IMR-90 (cell line): Measurements from ENCODE around the gene BHLHA15. TPM values are rescaled to one million over a fixed set of nuclear protein-coding genes. Genes with fewer than 3 reads are reported as not detected.

Experiments used
- ATAC-seq: fragments of 200-7000 bp; cut with Tn5 transposase; 2 replicates; pipeline ENCODE4 v1.9.1; 2020; ENCODE audit warnings: low read depth, mild to moderate bottlenecking, moderate library complexity
- BruUV-seq: library from RNA; stranded (reverse); fragments of 400-500 nt; replicated peaks from 2 replicates; lab custom pipeline; 2021; lab: Mats Ljungman, UMichigan
- CTCF ChIA-PET: fragments of 300-600 bp; formaldehyde crosslinking; extraction: SDS; loops from one replicate; lab custom pipeline; 2021; ENCODE audit warnings: antibody characterized with exemption; lab: Yijun Ruan, JAX
- POLR2A ChIA-PET: fragments of 300-600 bp; sonication (Branson Sonifier 250); formaldehyde crosslinking; loops from one replicate; lab custom pipeline; 2022; ENCODE audit warnings: antibody characterized with exemption; ENCODE audit not compliant: unreplicated experiment; lab: Charles Lee
- DNase-seq: peaks from one replicate; pipeline ENCODE4 v3.0.0; 2013
- H2AFZ ChIP-seq: replicated peaks from 2 replicates; pipeline ENCODE3; 2013; ENCODE audit warnings: low read length, mild to moderate bottlenecking; ENCODE audit not compliant: poor library complexity
- H2AK5ac ChIP-seq: 2 replicates; pipeline ENCODE4 v1.6.1; 2013; ENCODE audit warnings: low read depth, low read length, inconsistent platforms
- H2AK9ac ChIP-seq: replicated peaks from 2 replicates; pipeline ENCODE3; 2013; ENCODE audit warnings: mild to moderate bottlenecking, low read depth, low read length, moderate library complexity; ENCODE audit not compliant: poor library complexity
- H2BK120ac ChIP-seq: 2 replicates; pipeline ENCODE4 v1.6.1; 2013; ENCODE audit warnings: low read depth, low read length, inconsistent platforms
- H2BK15ac ChIP-seq: 3 replicates; pipeline ENCODE4 v1.6.1; 2013; ENCODE audit warnings: low read depth, low read length, inconsistent platforms
- H2BK20ac ChIP-seq: 2 replicates; pipeline ENCODE4 v1.6.1; 2013; ENCODE audit warnings: low read depth, mild to moderate bottlenecking, inconsistent platforms, low read length, moderate library complexity
- H2BK5ac ChIP-seq: 2 replicates; pipeline ENCODE4 v1.6.1; 2013; ENCODE audit warnings: mild to moderate bottlenecking, low read depth, low read length, inconsistent platforms; ENCODE audit not compliant: poor library complexity, severe bottlenecking
- H3K14ac ChIP-seq: replicated peaks from 2 replicates; pipeline ENCODE4 v1.6.1; 2013; ENCODE audit warnings: low read depth, low read length, inconsistent platforms
- H3K18ac ChIP-seq: 2 replicates; pipeline ENCODE4 v1.6.1; 2013; ENCODE audit warnings: low read depth, low read length, control low read depth
- H3K23ac ChIP-seq: 2 replicates; pipeline ENCODE4 v1.6.1; 2013; ENCODE audit warnings: low read depth, low read length, inconsistent platforms
- H3K27ac ChIP-seq: 2 replicates; pipeline ENCODE4 v1.5.1; 2013; ENCODE audit warnings: mild to moderate bottlenecking, control low read depth, low read length; ENCODE audit not compliant: insufficient read depth
- H3K27me3 ChIP-seq: 2 replicates; pipeline ENCODE4 v1.6.1; 2013; ENCODE audit warnings: low read length; ENCODE audit not compliant: control insufficient read depth, insufficient read depth
- H3K36me3 ChIP-seq: 2 replicates; pipeline ENCODE4 v1.6.1; 2013; ENCODE audit warnings: low read length, mixed read lengths; ENCODE audit not compliant: control insufficient read depth, insufficient read depth
- H3K4ac ChIP-seq: 2 replicates; pipeline ENCODE4 v1.6.1; 2013; ENCODE audit warnings: low read depth, low read length, inconsistent platforms
- H3K4me1 ChIP-seq: 2 replicates; pipeline ENCODE4 v1.6.1; 2013; ENCODE audit warnings: low read length, mixed read lengths; ENCODE audit not compliant: control insufficient read depth, insufficient read depth
- H3K4me2 ChIP-seq: 2 replicates; pipeline ENCODE4 v1.6.1; 2013; ENCODE audit warnings: low read depth, mild to moderate bottlenecking, control low read depth, low read length, moderate library complexity
- H3K4me3 ChIP-seq: 2 replicates; pipeline ENCODE4 v1.5.1; 2013; ENCODE audit warnings: low read depth, mild to moderate bottlenecking, control low read depth, low read length, moderate library complexity; ENCODE audit not compliant: insufficient read depth
- H3K56ac ChIP-seq: 2 replicates; pipeline ENCODE4 v1.6.1; 2013; ENCODE audit warnings: low read length, inconsistent platforms; ENCODE audit not compliant: insufficient read depth; ENCODE audit errors: extremely low read depth
- H3K79me1 ChIP-seq, 2 experiments: 2 replicates each; pipeline ENCODE4 v1.6.1; 2013; ENCODE audit warnings: low read length in 2 of 2, inconsistent platforms in 1 of 2, low read depth in 1 of 2
- H3K9ac ChIP-seq: 2 replicates; pipeline ENCODE4 v1.6.1; 2013; ENCODE audit warnings: low read depth, low read length, control low read depth
- H3K9me1 ChIP-seq: 2 replicates; pipeline ENCODE4 v1.6.1; 2013; ENCODE audit warnings: low read length, inconsistent platforms; ENCODE audit not compliant: insufficient read depth
- H3K9me3 ChIP-seq: 2 replicates; pipeline ENCODE4 v1.6.1; 2013; ENCODE audit warnings: low read length; ENCODE audit not compliant: control insufficient read depth, insufficient read depth
- H4K20me1 ChIP-seq: 2 replicates; pipeline ENCODE4 v1.6.1; 2013; ENCODE audit warnings: low read length, inconsistent platforms; ENCODE audit not compliant: insufficient read depth
- H4K5ac ChIP-seq: 2 replicates; pipeline ENCODE4 v1.6.1; 2013; ENCODE audit warnings: mild to moderate bottlenecking, low read depth, low read length, control low read depth
- H4K8ac ChIP-seq, 2 experiments: 2 replicates each; pipeline ENCODE4 v1.6.1; 2013; ENCODE audit warnings: low read depth in 2 of 2, low read length in 2 of 2, control low read depth in 1 of 2, inconsistent platforms in 1 of 2
- H4K91ac ChIP-seq: 2 replicates; pipeline ENCODE4 v1.6.1; 2013; ENCODE audit warnings: low read depth, low read length, inconsistent platforms; ENCODE audit not compliant: insufficient read depth
- CEBPB ChIP-seq: IDR thresholded peaks from 2 replicates; pipeline ENCODE4 v1.6.1; 2012; ENCODE audit warnings: low read depth, low read length, improper control_type of control experiment
- NFE2L2 ChIP-seq: fragments of 150-350 bp; IDR thresholded peaks from 2 replicates; pipeline ENCODE4 v1.6.1; 2016; ENCODE audit warnings: low read depth, mild to moderate bottlenecking, low read length
- RCOR1 ChIP-seq: IDR thresholded peaks from 2 replicates; pipeline ENCODE4 v1.6.1; 2012; ENCODE audit warnings: mild to moderate bottlenecking, low read length, improper control_type of control experiment; ENCODE audit not compliant: insufficient replicate concordance
- RFX5 ChIP-seq: IDR thresholded peaks from 2 replicates; pipeline ENCODE4 v1.8.0; 2012; ENCODE audit warnings: low read depth, mild to moderate bottlenecking, low read length, moderate library complexity
- USF2 ChIP-seq: fragments of 150-350 bp; IDR thresholded peaks from 2 replicates; pipeline ENCODE4 v1.6.1; 2017; ENCODE audit warnings: mild to moderate bottlenecking, antibody characterized with exemption, low read length, low read depth
- WGBS, 2 experiments: methylation state at CpG; one replicate each; pipeline versions ENCODE4 v1.1.5 to v1.1.7; 2013; ENCODE audit warnings: missing lambda C conversion rate in 2 of 2; ENCODE audit not compliant: insufficient read length in 1 of 2; ENCODE audit errors: extremely low coverage in 2 of 2; 5-methylcytosine and 5-hydroxymethylcytosine counted together
- dilution Hi-C: fragments of 300-500 bp; cut with HindIII; formaldehyde crosslinking; loops from one replicate; pipeline ENCODE4 v1.14.3; 2018; ENCODE audit warnings: low sequenced_read_pairs; ENCODE audit not compliant: unreplicated experiment
- in situ Hi-C: fragments of 300-500 bp; cut with MboI; formaldehyde crosslinking; loops from 3 replicates; pipeline ENCODE4 v1.14.3; 2019; ENCODE audit warnings: low sequenced_read_pairs, inconsistent platforms, mixed read lengths
- intact Hi-C: fragments of 100-400 bp; cut with micrococcal nuclease; formaldehyde crosslinking; loops from 2 replicates; pipeline ENCODE4 v1.10.0; 2022
- polyA plus RNA-seq, 3 experiments: library from polyadenylated mRNA; depleted of rRNA; stranded (reverse); fragments of >200 nt; gene quantifications; 2 replicates each; pipeline ENCODE4 v1.2.3, GENCODE V29; 2012; ENCODE audit warnings: low replicate concordance in 1 of 3
- total RNA-seq: library from RNA; depleted of rRNA; stranded (reverse); fragments of >200 nt; gene quantifications from 2 replicates; pipeline ENCODE4 v1.2.3, GENCODE V29; 2012

Gene BHLHA15
- total and polyA plus RNA-seq, 2 of the 4 experiments (the other 2 are of a cell fraction) = not detected

DNA sequence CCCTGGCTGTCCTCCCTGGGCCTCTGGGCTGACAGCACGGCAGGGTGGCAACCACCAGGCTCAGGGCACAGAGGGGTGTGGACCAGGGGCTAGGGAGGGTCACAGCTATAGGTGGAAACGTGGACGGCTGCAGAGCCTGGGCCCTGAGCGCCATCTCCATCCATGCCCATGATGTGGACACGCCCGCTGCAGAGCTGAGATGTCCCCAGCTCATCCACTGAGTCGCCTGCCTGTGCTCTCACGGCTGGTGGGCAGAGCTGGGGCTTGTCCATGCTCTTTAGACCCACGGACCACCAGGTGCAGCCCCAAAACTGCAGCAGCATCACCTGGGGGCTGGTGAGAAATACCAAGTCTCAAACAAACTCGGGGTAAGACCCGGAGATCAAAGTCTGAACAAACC is 24.7 kb downstream of the BHLHA15 start:
- intact Hi-C loops = no loop called here
- Histone ChIP-seq H3K9ac (no peak overlapping the region), H2BK5ac (no peak overlapping the region), H3K79me1 (no peaks in the 10 kb centered on the region), H3K4me2 (no peak overlapping the region), H4K91ac (no peak overlapping the region), H2AK5ac (no peak overlapping the region), H3K56ac (no peak overlapping the region), H3K27ac (no peak overlapping the region), H3K4me1 (no peaks in the 10 kb centered on the region), H3K4ac (no peak overlapping the region), H2BK15ac (no peak overlapping the region), H2AK9ac (no peak overlapping the region), H2BK120ac (no peak overlapping the region), H2BK20ac (no peak overlapping the region), H3K23ac (no peak overlapping the region), H3K9me3 (no peaks in the 10 kb centered on the region), H3K18ac (no peak overlapping the region), H3K36me3 (peaks cover 28% of the 10 kb centered on the region), H3K14ac (no peak overlapping the region), H3K4me3 (no peak overlapping the region), H4K5ac (no peak overlapping the region), H2AFZ (no peak overlapping the region), H3K27me3 (no peaks in the 10 kb centered on the region), H3K9me1 (peaks cover 4% of the 10 kb centered on the region; the same call in 1 of the 2 replicates), H4K20me1 (no peaks in the 10 kb centered on the region), H4K8ac (no peak overlapping the region)
- no peak for TF ChIP-seq NFE2L2
- TF ChIP-seq USF2 = no peak
- TF ChIP-seq RCOR1 = no peak
- TF ChIP-seq CEBPB = no peak
- TF ChIP-seq RFX5 = no peak
- DNase-seq (no peak), ATAC-seq (no peak)
- 94% methylated on average over 7 of the region's 11 CpGs; no CpG with 5 or more reads in 1 of the 2 experiments for WGBS, 2 experiments
- in situ Hi-C loops = loop anchor here (10.0 kb wide), 1 partner anchor 211 kb away; no protein-coding TSS in a partner anchor
- dilution Hi-C loops = no loop called here
- CTCF ChIA-PET = no interaction called here
- no TSS peak for BruUV-seq
- POLR2A ChIA-PET = interaction anchor here (0.6 kb wide), 1 partner anchor 1727 kb away, joined by 3 read pairs; no protein-coding TSS in a partner anchor
